SK-MEL-5 (cell line): ENCODE results near the gene GRK4. TPM values are rescaled to one million over a fixed set of nuclear protein-coding genes. Genes with fewer than 3 reads are reported as not detected.

Experiments used
- DNase-seq: peaks from one replicate; pipeline ENCODE4 v3.0.0-alpha.2; 2016; ENCODE audit warnings: low read depth, low spot score
- in situ Hi-C: cut with HindIII; loops from 2 replicates; pipeline ENCODE4 v1.10.0; 2016; ENCODE audit warnings: low sequenced_read_pairs, high pct_unique_total_duplicates, low pct_unique_long_range_greater_than_20kb
- total RNA-seq: library from RNA; depleted of rRNA; stranded (reverse); fragments of >200 nt; shearing (Covaris generic); gene quantifications from 2 replicates; pipeline ENCODE4 v1.2.3, GENCODE V29; 2014

The GRK4 gene
- total RNA-seq, 1 experiment from 2014 or later: 2.2 TPM

GRCh38 chr4:3069661-3070199 lies 106.4 kb downstream of the GRK4 start:
- in situ Hi-C loops: no loop called here
- no peak for DNase-seq

DNA sequence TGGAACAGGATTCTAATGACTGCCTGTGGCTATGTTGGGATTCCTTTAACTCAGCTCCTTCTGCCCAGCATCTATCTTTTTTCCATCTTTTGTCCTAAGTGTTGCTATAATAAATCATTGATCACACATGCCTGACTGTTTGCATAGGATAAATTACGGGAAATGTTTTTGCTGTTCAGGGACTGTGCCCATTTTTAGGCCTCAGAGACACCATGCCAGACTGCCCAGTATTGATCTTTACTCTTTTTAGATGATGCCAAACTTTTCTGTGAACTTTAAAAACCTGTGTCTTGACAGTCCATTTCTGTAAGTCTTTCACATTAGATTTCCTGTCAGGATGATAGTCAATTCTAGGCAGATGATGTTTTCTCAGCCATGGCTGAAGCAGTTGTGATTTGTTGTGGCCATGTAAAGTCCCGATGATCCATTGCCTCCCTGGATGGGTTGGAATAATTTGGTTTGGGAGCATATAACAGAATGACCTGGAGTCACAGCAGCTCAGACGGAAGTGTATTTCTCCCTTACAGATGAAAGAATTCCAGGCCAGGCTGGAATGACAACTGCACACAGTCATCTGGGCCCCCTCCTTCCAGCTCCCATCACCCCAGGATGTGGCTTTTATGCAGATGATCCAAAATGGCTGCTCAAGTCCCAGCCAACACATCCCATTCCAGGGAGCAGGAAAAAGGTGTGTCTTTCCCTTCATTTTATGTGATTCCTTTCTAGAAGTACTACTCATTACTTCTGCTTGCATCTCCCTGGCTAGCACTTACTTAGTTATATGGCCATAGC lies 107.5 kb downstream of the GRK4 start:
- no peak for DNase-seq
- in situ Hi-C loops: no loop called here

- in situ Hi-C loops: no loop called here
Measured at GRCh38 chr4:3071811-3072210, 108.4 kb downstream of the GRK4 start.

GRCh38 chr4:3073158-3074077 lies 110.0 kb downstream of the GRK4 start:
- DNase-seq: no peak
- in situ Hi-C loops: no loop called here

More at GRCh38 chr4:3071811-3072210, 108.4 kb downstream of the GRK4 start:
- DNase-seq: no peak

DNA sequence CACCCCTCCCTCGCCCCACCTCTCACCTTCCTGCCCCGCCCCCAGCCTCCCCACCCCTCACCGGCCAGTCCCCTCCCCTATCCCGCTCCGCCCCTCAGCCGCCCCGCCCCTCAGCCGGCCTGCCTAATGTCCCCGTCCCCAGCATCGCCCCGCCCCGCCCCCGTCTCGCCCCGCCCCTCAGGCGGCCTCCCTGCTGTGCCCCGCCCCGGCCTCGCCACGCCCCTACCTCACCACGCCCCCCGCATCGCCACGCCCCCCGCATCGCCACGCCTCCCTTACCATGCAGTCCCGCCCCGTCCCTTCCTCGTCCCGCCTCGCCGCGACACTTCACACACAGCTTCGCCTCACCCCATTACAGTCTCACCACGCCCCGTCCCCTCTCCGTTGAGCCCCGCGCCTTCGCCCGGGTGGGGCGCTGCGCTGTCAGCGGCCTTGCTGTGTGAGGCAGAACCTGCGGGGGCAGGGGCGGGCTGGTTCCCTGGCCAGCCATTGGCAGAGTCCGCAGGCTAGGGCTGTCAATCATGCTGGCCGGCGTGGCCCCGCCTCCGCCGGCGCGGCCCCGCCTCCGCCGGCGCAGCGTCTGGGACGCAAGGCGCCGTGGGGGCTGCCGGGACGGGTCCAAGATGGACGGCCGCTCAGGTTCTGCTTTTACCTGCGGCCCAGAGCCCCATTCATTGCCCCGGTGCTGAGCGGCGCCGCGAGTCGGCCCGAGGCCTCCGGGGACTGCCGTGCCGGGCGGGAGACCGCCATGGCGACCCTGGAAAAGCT lies 110.9 kb downstream of the GRK4 start, which contains the start of the genes HTT and HTT-AS:
Gene HTT (plus strand): TSS at position 604 of the 768 bp plus-strand sequence. CDS start 145 bp downstream, at position 749.
Gene HTT-AS (minus strand): TSS at position 461 of the 768 bp plus-strand sequence.
- in situ Hi-C loops: no loop called here
- DNase-seq: peak; percentile 91

- in situ Hi-C loops: no loop called here
- DNase-seq: peak; percentile 54
Measured at GRCh38 chr4:3074846-3075651, 111.7 kb downstream of the GRK4 start.

- in situ Hi-C loops: no loop called here
- no peak for DNase-seq
Measured at GRCh38 chr4:3075652-3075981, 112.2 kb downstream of the GRK4 start.

GRCh38 chr4:3077796-3078195 lies 114.4 kb downstream of the GRK4 start:
- in situ Hi-C loops: no loop called here
- DNase-seq: no peak

- in situ Hi-C loops: no loop called here
- DNase-seq: no peak
Measured at GRCh38 chr4:3079694-3080123, 116.3 kb downstream of the GRK4 start.

- in situ Hi-C loops: no loop called here
- DNase-seq: no peak
Measured at GRCh38 chr4:3082925-3083515, 119.6 kb downstream of the GRK4 start.

- no peak for DNase-seq
- in situ Hi-C loops: no loop called here
Measured at GRCh38 chr4:3083732-3084131, 120.4 kb downstream of the GRK4 start.

- no peak for DNase-seq
- in situ Hi-C loops: no loop called here
Measured at GRCh38 chr4:3085948-3086670, 122.7 kb downstream of the GRK4 start.

DNA sequence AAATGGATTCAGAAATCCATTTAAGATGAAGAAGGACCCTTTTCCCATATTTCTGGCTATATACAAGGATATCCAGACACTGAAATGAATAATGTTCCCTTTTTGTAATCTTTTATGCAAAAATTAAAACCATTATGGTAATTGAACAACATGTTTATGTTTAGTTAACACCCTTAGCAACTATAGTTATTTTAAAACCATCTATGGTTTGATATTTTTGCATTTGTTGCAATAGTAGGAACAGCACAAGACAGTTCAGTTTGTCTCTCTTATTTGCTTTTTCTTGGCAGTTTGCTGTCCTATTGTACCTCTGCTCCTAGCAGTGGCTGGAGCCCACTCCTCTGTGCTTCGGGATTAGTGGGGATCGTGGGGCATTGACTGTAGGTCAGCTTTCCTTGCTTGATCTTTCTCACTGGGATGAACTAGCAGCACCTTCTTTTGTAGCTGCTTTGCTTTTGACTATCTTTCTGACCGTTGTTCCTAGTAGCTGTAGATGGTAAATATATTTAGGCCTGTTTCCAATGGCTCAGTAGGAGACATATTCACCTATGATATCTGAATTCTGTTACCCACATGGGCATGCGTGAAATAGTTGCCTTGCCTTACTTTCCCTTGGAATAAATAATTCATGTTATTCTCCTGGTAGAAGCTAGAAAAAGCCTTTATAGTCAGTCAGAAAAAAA lies 123.9 kb downstream of the GRK4 start:
- no peak for DNase-seq
- in situ Hi-C loops: no loop called here
